Stomach (tissue), 4 donors: ENCODE data around the gene GABRA5.

Experiments used
- EP300 ChIP-seq: sonication (generic); formaldehyde crosslinking; IDR thresholded peaks from one replicate; pipeline ENCODE4 v1.6.1; 2017; ENCODE audit warnings: antibody characterized with exemption
- POLR2A ChIP-seq, 4 donors: fragments of 450-650 bp; IDR thresholded peaks; one replicate each; pipeline ENCODE4 v1.6.1; 2016; ENCODE audit warnings: antibody characterized with exemption in 4 of 4, control low read depth in 2 of 4, mild to moderate bottlenecking in 1 of 4, moderate library complexity in 1 of 4
- TF ChIP-seq, protein P1 (sequence below), 7 experiments: fragments of 450-650 bp in 4 of 7; fragments of 200-600 bp in 3 of 7; sonication (generic) in 3 of 7; IDR thresholded peaks; one replicate each; pipeline ENCODE4 v1.5.1; 2016 to 2019; ENCODE audit warnings: antibody characterized with exemption in 7 of 7, control low read depth in 2 of 7, mild to moderate bottlenecking in 1 of 7

DNA sequence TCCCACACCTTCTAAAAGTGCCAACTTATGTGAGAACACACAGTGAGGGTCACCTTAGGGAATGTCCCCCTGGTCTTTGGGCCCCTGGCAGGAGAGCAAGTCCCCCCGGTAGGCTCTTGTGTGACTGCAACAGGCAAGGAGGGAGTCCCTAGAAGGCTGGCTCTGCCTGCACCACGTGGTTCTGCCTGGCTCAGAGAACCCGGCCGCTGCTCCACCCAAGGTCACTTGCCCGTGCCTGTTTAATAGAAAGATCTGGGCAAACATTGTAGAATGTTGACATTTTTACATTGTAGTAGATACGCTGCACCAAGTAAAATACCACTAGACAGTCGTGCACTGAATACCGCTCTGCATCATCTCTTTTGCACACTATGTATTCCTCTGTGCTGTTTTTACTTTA, 21.9 kb downstream of the GABRA5 start:
- TF ChIP-seq, protein P1, sequence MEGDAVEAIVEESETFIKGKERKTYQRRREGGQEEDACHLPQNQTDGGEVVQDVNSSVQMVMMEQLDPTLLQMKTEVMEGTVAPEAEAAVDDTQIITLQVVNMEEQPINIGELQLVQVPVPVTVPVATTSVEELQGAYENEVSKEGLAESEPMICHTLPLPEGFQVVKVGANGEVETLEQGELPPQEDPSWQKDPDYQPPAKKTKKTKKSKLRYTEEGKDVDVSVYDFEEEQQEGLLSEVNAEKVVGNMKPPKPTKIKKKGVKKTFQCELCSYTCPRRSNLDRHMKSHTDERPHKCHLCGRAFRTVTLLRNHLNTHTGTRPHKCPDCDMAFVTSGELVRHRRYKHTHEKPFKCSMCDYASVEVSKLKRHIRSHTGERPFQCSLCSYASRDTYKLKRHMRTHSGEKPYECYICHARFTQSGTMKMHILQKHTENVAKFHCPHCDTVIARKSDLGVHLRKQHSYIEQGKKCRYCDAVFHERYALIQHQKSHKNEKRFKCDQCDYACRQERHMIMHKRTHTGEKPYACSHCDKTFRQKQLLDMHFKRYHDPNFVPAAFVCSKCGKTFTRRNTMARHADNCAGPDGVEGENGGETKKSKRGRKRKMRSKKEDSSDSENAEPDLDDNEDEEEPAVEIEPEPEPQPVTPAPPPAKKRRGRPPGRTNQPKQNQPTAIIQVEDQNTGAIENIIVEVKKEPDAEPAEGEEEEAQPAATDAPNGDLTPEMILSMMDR (IDR thresholded peaks at IDR 0.05), result no peak
- no peak for TF ChIP-seq POLR2A (IDR thresholded peaks at IDR 0.05)
- no peak for TF ChIP-seq EP300
